HepG2 (cell line): Measurements from ENCODE around the gene NBEAL2.

ENCODE experiments used
- FOXK2 ChIP-seq: fragments of 450-650 bp; IDR thresholded peaks from 2 replicates; pipeline ENCODE4 v1.6.1; 2016
- KLF16 ChIP-seq, 2 experiments: sonication (generic) in 1 of 2; formaldehyde crosslinking in 1 of 2; IDR thresholded peaks; 2 replicates each; pipeline versions ENCODE4 v1.6.1 to v1.8.0; 2016 to 2023; ENCODE audit warnings: missing genetic modification reagents in 2 of 2, missing compliant biosample characterization in 1 of 2
- POLR2AphosphoS5 ChIP-seq: IDR thresholded peaks from 2 replicates; pipeline ENCODE4 v1.6.1; 2012; ENCODE audit warnings: low read depth, low read length
- ZBTB33 ChIP-seq: sonication (generic); formaldehyde crosslinking; IDR thresholded peaks from 2 replicates; pipeline ENCODE4 v1.4.0; 2020; ENCODE audit warnings: missing genetic modification reagents
- ZNF75D ChIP-seq: sonication (generic); formaldehyde crosslinking; IDR thresholded peaks from 2 replicates; pipeline ENCODE4 v1.8.1; 2023; ENCODE audit warnings: missing genetic modification reagents, mild to moderate bottlenecking, borderline replicate concordance
- TF ChIP-seq, protein P1 (sequence below): sonication (generic); formaldehyde crosslinking; IDR thresholded peaks from 2 replicates; pipeline ENCODE4 v1.5.0; 2020; ENCODE audit warnings: mild to moderate bottlenecking, missing genetic modification reagents, moderate library complexity

DNA sequence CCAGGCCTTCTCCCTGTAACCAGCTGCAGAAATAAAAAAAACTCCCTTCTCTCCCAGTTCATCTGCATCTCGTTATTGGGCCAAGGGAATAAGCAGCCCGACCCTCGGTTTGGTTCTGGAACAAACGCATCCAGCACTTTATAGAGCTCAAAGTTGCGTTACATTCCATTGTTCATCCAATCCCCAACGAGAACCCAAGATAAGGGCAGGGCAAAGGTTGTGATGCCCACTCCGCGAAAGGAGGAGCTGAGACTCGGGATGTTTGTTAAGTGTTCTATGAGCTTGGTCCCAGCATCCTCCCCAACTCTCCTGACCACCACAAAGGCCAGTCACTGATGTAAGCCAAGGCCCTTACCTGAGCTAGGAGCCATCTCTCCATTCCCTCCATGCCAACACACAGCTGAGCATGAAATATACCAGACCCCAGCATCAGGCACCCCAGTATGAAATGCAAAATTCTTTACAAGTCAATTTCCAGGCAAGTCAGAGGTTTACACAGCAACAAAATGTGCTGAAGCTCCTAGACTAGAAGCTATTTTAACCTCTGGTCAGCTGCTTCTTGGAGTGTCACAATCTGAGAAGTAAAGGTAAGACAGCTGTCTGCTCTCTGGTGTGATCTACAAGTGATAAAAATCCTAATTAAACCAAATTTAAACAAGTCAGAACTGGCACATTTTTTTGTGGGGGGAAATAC is 20.9 kb upstream of the NBEAL2 start:
- TF ChIP-seq ZNF75D (CRISPR knock-in tag) (no peak), POLR2AphosphoS5 (no peak), KLF16 (CRISPR knock-in tag; IDR thresholded peaks at IDR 0.05) (no peak), FOXK2 (no peak), ZBTB33 (CRISPR knock-in tag) (peak; percentile 58; the same call in 1 of the 2 replicates)
- TF ChIP-seq, protein P1, sequence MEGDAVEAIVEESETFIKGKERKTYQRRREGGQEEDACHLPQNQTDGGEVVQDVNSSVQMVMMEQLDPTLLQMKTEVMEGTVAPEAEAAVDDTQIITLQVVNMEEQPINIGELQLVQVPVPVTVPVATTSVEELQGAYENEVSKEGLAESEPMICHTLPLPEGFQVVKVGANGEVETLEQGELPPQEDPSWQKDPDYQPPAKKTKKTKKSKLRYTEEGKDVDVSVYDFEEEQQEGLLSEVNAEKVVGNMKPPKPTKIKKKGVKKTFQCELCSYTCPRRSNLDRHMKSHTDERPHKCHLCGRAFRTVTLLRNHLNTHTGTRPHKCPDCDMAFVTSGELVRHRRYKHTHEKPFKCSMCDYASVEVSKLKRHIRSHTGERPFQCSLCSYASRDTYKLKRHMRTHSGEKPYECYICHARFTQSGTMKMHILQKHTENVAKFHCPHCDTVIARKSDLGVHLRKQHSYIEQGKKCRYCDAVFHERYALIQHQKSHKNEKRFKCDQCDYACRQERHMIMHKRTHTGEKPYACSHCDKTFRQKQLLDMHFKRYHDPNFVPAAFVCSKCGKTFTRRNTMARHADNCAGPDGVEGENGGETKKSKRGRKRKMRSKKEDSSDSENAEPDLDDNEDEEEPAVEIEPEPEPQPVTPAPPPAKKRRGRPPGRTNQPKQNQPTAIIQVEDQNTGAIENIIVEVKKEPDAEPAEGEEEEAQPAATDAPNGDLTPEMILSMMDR (CRISPR knock-in tag), result no peak
